ENCODE data around the gene METTL17. TPM values are rescaled to one million over a fixed set of nuclear protein-coding genes. Genes with fewer than 3 reads are reported as not detected.

The METTL17 gene
- total RNA-seq, 1 experiment from 2014 or later: 39.6 TPM

DNA sequence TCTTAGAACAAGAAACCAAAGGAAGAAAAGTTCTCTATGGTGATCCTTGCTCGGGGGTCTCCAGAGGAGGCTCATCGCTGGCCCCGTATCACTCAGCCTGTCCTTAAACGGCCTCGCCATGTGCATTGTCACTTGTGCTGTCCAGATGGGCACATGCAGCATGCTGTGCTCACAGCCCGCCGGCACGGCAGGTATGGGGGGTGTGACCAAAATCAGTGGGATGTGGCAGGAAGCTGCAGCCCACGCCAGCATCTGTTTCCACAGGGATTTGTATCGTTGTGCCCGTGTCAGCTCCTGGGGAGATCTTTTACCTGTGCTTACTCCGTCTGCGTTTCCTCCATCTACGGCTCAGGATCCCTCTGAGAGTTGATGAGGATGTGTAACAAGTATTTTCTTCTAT, 6.7 kb downstream of the METTL17 start:
- no peak overlapping the region for H3K4me3 ChIP-seq (ENCODE audit: low read depth in 2 of 2, low read length in 2 of 2)
- ATAC-seq (no peak), DNase-seq (ENCODE audit: low read depth, low spot score) (no peak)
- peaks cover 6% of the 10 kb centered on the region for H3K36me3 ChIP-seq (ENCODE audit: control insufficient read depth, insufficient read depth, low read length)
- H3K27ac ChIP-seq (ENCODE audit: low read length): no peak overlapping the region
- H3K4me1 ChIP-seq (ENCODE audit: control insufficient read depth, insufficient read depth, low read length): peaks cover 2% of the 10 kb centered on the region; the same call in 1 of the 2 replicates
- in situ Hi-C loops (cut with HindIII; ENCODE audit: low pct_unique_long_range_greater_than_20kb, low sequenced_read_pairs) (no loop called here), intact Hi-C loops (cut with micrococcal nuclease; ENCODE audit: unreplicated experiment) (no loop called here)
- no TSS peak for BruUV-seq (replicated peaks)
- H3K27me3 ChIP-seq (ENCODE audit: control insufficient read depth, insufficient read depth, low read length): no peaks in the 10 kb centered on the region
- ChIA-PET POLR2A (interaction anchor here (0.6 kb wide), 1 partner anchor 9 kb away, joined by 4 read pairs; no protein-coding TSS in a partner anchor), CTCF (no interaction called here)
- TF ChIP-seq TCF7L2 (IDR thresholded peaks at IDR 0.05; ENCODE audit: low read depth, low read length): no peak
- H3K9me3 ChIP-seq (ENCODE audit: control insufficient read depth, insufficient read depth, low read depth, low read length): no peaks in the 10 kb centered on the region

DNA sequence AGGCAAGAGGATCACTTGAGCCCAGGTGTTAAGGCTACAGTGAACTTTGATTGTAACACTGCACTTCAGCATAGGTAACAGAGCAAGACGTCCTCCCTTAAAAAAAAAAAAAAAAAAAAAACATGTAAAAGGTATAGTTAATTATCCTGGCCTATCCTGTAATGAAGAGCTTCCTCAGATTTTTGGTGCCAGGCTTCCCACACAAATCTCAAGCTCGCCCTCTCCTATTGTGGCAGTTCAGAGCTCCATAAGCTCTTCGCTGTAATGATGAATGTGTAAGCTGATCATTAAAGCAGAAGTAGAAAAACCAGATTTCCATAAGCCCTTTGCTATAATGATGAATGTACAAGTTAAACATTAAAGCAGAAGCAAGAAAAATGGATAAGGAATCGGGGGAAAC, 7.3 kb downstream of the METTL17 start:
- ChIA-PET POLR2A (interaction anchor here (0.6 kb wide), 2 partner anchors 8 to 387 kb away, joined by 4 read pairs; no protein-coding TSS in a partner anchor), CTCF (interaction anchor here (0.7 kb wide), 1 partner anchor 86 kb away, joined by 14 read pairs; no protein-coding TSS in a partner anchor)
- H3K4me1 ChIP-seq (ENCODE audit: control insufficient read depth, insufficient read depth, low read length): no peaks in the 10 kb centered on the region
- TF ChIP-seq POLR2AphosphoS5 (IDR thresholded peaks at IDR 0.05; ENCODE audit: low read depth, low read length) (no peak), SIN3A (IDR thresholded peaks at IDR 0.05; ENCODE audit: borderline replicate concordance, insufficient read depth, low read depth, low read length) (no peak), TCF7L2 (IDR thresholded peaks at IDR 0.05; ENCODE audit: low read depth, low read length) (no peak)
- TF ChIP-seq, protein P1, sequence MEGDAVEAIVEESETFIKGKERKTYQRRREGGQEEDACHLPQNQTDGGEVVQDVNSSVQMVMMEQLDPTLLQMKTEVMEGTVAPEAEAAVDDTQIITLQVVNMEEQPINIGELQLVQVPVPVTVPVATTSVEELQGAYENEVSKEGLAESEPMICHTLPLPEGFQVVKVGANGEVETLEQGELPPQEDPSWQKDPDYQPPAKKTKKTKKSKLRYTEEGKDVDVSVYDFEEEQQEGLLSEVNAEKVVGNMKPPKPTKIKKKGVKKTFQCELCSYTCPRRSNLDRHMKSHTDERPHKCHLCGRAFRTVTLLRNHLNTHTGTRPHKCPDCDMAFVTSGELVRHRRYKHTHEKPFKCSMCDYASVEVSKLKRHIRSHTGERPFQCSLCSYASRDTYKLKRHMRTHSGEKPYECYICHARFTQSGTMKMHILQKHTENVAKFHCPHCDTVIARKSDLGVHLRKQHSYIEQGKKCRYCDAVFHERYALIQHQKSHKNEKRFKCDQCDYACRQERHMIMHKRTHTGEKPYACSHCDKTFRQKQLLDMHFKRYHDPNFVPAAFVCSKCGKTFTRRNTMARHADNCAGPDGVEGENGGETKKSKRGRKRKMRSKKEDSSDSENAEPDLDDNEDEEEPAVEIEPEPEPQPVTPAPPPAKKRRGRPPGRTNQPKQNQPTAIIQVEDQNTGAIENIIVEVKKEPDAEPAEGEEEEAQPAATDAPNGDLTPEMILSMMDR (IDR thresholded peaks at IDR 0.05): no peak
- TF ChIP-seq, protein P2, sequence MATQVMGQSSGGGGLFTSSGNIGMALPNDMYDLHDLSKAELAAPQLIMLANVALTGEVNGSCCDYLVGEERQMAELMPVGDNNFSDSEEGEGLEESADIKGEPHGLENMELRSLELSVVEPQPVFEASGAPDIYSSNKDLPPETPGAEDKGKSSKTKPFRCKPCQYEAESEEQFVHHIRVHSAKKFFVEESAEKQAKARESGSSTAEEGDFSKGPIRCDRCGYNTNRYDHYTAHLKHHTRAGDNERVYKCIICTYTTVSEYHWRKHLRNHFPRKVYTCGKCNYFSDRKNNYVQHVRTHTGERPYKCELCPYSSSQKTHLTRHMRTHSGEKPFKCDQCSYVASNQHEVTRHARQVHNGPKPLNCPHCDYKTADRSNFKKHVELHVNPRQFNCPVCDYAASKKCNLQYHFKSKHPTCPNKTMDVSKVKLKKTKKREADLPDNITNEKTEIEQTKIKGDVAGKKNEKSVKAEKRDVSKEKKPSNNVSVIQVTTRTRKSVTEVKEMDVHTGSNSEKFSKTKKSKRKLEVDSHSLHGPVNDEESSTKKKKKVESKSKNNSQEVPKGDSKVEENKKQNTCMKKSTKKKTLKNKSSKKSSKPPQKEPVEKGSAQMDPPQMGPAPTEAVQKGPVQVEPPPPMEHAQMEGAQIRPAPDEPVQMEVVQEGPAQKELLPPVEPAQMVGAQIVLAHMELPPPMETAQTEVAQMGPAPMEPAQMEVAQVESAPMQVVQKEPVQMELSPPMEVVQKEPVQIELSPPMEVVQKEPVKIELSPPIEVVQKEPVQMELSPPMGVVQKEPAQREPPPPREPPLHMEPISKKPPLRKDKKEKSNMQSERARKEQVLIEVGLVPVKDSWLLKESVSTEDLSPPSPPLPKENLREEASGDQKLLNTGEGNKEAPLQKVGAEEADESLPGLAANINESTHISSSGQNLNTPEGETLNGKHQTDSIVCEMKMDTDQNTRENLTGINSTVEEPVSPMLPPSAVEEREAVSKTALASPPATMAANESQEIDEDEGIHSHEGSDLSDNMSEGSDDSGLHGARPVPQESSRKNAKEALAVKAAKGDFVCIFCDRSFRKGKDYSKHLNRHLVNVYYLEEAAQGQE (IDR thresholded peaks at IDR 0.05; ENCODE audit: insufficient read depth in 1 of 2, low read depth in 2 of 2, low read length in 1 of 2): no peak
- H3K4me3 ChIP-seq (ENCODE audit: low read depth in 2 of 2, low read length in 2 of 2): no peak overlapping the region
- in situ Hi-C loops (cut with HindIII; ENCODE audit: low pct_unique_long_range_greater_than_20kb, low sequenced_read_pairs): no loop called here
- H3K36me3 ChIP-seq (ENCODE audit: control insufficient read depth, insufficient read depth, low read length): peaks cover 6% of the 10 kb centered on the region
- H3K9me3 ChIP-seq (ENCODE audit: control insufficient read depth, insufficient read depth, low read depth, low read length): no peaks in the 10 kb centered on the region
- intact Hi-C loops (cut with micrococcal nuclease; ENCODE audit: unreplicated experiment): no loop called here
- DNase-seq (ENCODE audit: low read depth, low spot score) (no peak), ATAC-seq (no peak)
- H3K27me3 ChIP-seq (ENCODE audit: control insufficient read depth, insufficient read depth, low read length): no peaks in the 10 kb centered on the region
- BruUV-seq (replicated peaks): no TSS peak
- no peak overlapping the region for H3K27ac ChIP-seq (ENCODE audit: low read length)

DNA sequence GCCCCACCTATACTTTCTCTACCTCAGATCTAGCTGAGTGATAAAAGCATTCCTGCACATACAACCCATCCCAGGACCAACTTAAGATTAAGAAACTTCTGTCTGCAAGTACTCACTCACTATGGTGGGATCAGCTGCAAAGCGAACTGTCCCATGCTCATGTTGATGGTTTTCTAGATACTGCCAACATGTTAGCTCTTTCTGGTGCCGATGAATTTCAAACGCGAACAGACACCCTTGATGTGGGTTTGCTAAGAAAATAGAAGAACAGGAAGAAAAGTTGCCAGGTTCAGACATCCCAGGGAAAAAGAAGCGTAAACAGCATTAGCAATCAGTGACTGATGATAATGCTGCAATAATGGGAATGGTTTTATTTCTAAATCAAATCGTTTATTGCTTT, 7.8 kb downstream of the METTL17 start:
- CTCF ChIA-PET: interaction anchor here (0.7 kb wide), 1 partner anchor 86 kb away, joined by 14 read pairs; no protein-coding TSS in a partner anchor
- POLR2A ChIA-PET: interaction anchor here (0.6 kb wide), 1 partner anchor 387 kb away, joined by 4 read pairs; no protein-coding TSS in a partner anchor

More for the DNA sequence above, 7.8 kb downstream of the METTL17 start:
- Histone ChIP-seq H3K27me3 (ENCODE audit: control insufficient read depth, insufficient read depth, low read length) (no peaks in the 10 kb centered on the region), H3K9me3 (ENCODE audit: control insufficient read depth, insufficient read depth, low read depth, low read length) (no peaks in the 10 kb centered on the region), H3K4me1 (ENCODE audit: control insufficient read depth, insufficient read depth, low read length) (no peaks in the 10 kb centered on the region), H3K4me3 (ENCODE audit: low read depth in 2 of 2, low read length in 2 of 2) (no peak overlapping the region), H3K27ac (ENCODE audit: low read length) (no peak overlapping the region), H3K36me3 (ENCODE audit: control insufficient read depth, insufficient read depth, low read length) (peaks cover 6% of the 10 kb centered on the region)
- TF ChIP-seq, protein P2 (IDR thresholded peaks at IDR 0.05; ENCODE audit: insufficient read depth in 1 of 2, low read depth in 2 of 2, low read length in 1 of 2): no peak
- no peak for TF ChIP-seq TCF7L2 (IDR thresholded peaks at IDR 0.05; ENCODE audit: low read depth, low read length)
- TF ChIP-seq SIN3A (IDR thresholded peaks at IDR 0.05; ENCODE audit: borderline replicate concordance, insufficient read depth, low read depth, low read length): no peak
- TF ChIP-seq POLR2AphosphoS5 (IDR thresholded peaks at IDR 0.05; ENCODE audit: low read depth, low read length): no peak
- TF ChIP-seq, protein P1 (IDR thresholded peaks at IDR 0.05): no peak
- in situ Hi-C loops (cut with HindIII; ENCODE audit: low pct_unique_long_range_greater_than_20kb, low sequenced_read_pairs): no loop called here
- intact Hi-C loops (cut with micrococcal nuclease; ENCODE audit: unreplicated experiment): no loop called here
- no peak for DNase-seq (ENCODE audit: low read depth, low spot score)
- BruUV-seq (replicated peaks): no TSS peak
- no peak for ATAC-seq

Data from Panc1 (cell line).